K562 (cell line): ENCODE measurements around the gene UBXN11. TPM values are rescaled to one million over a fixed set of nuclear protein-coding genes. Genes with fewer than 3 reads are reported as not detected.

Experiments
- FOXA1 ChIP-seq: fragments of 450-650 bp; IDR thresholded peaks from 2 replicates; pipeline ENCODE4 v1.6.1; 2016; ENCODE audit warnings: mild to moderate bottlenecking, borderline replicate concordance
- FOXJ3 ChIP-seq: sonication (generic); formaldehyde crosslinking; IDR thresholded peaks from 2 replicates; pipeline ENCODE4 v1.4.0; 2020; ENCODE audit warnings: mild to moderate bottlenecking, missing genetic modification reagents
- IRF9 ChIP-seq: fragments of 450-650 bp; IDR thresholded peaks from 2 replicates; pipeline ENCODE4 v1.6.1; 2016; ENCODE audit warnings: missing biosample characterization, missing genetic modification characterization
- MGA ChIP-seq: fragments of 450-650 bp; IDR thresholded peaks from 2 replicates; pipeline ENCODE4 v1.6.1; 2016; ENCODE audit warnings: mild to moderate bottlenecking, moderate library complexity
- PML ChIP-seq: IDR thresholded peaks from 2 replicates; pipeline ENCODE4 v1.6.1; 2012; ENCODE audit warnings: low read length, inconsistent platforms
- SMAD3 ChIP-seq: fragments of 450-650 bp; formaldehyde crosslinking; conservative IDR thresholded peaks from 2 replicates; pipeline ENCODE4 v1.4.0; 2020; ENCODE audit warnings: mild to moderate bottlenecking
- TEAD4 ChIP-seq, 2 experiments: sonication (generic) in 1 of 2; formaldehyde crosslinking in 1 of 2; IDR thresholded peaks; 2 replicates each; pipeline versions ENCODE4 v1.6.1 to v1.8.0; 2012 to 2022; ENCODE audit warnings: borderline replicate concordance in 1 of 2, inconsistent platforms in 1 of 2, low read length in 1 of 2, mild to moderate bottlenecking in 1 of 2, missing genetic modification reagents in 1 of 2
- ZNF146 ChIP-seq: IDR thresholded peaks from one replicate; pipeline ENCODE4 v1.6.1; 2018; ENCODE audit warnings: missing compliant biosample characterization; ENCODE audit not compliant: unreplicated experiment
- ZNF232 ChIP-seq: sonication (generic); formaldehyde crosslinking; IDR thresholded peaks from 2 replicates; pipeline ENCODE4 v1.8.0; 2022; ENCODE audit warnings: mild to moderate bottlenecking, missing genetic modification reagents
- ZNF780A ChIP-seq: fragments of 250-450 bp; sonication (Bioruptor Pico); IDR thresholded peaks from 2 replicates; pipeline ENCODE4 v1.5.0; 2021; ENCODE audit warnings: mild to moderate bottlenecking
- polyA plus RNA-seq, 8 experiments: library from polyadenylated mRNA; depleted of rRNA in 4 of 8; stranded (reverse) in 5 of 8; unstranded in 3 of 8; fragments of >200 nt; fragmentation: Nextera tagmentation in 2 of 8; fragmentation: Illumina TruSeq in 1 of 8; extraction: Ambion mirVana in 2 of 8; extraction: Trizol in 1 of 8; gene quantifications; 2 replicates each; pipeline versions ENCODE4 v1.2.1 to v1.2.3, GENCODE V29; 2011 to 2014; ENCODE audit warnings: inconsistent platforms in 1 of 8, missing spikeins in 1 of 8
- total RNA-seq, 7 experiments: library from RNA; depleted of rRNA in 6 of 7; stranded (reverse); fragments of >200 nt in 6 of 7; fragmentation: Illumina TruSeq in 2 of 7; extraction: Trizol in 2 of 7; gene quantifications; 2 replicates each; pipeline versions ENCODE4 v1.2.1 to v1.2.3, GENCODE V29; 2011 to 2021; ENCODE audit warnings: low replicate concordance in 1 of 7

The UBXN11 gene
- total and polyA plus RNA-seq, 9 of the 15 experiments (the other 6 are each of a cell fraction or from before 2014, with no cell fraction given) = 0.48 to 34.3 (median 11.3) TPM

- TF ChIP-seq IRF9 (tag) (no peak), FOXJ3 (CRISPR knock-in tag) (no peak), ZNF232 (no peak), FOXA1 (no peak), ZNF146 (no peak), PML (no peak), TEAD4 (IDR thresholded peaks at IDR 0.05; ENCODE audit: low read length) (peak; percentile 34; the same call in 1 of the 2 replicates), TEAD4 (CRISPR knock-in tag; IDR thresholded peaks at IDR 0.05; ENCODE audit: borderline replicate concordance) (no peak), MGA (no peak), SMAD3 (CRISPR knock-in tag) (0 out of 2 replicates have a peak, but pooled peaks have one; percentile 29), ZNF780A (CRISPR knock-in tag) (no peak)
Measured at GRCh38 chr1:26288311-26288941, 18.0 kb downstream of the UBXN11 start (continued).
